Activated CD8-positive, alpha-beta memory T cell treated with anti-CD3 and anti-CD28 coated beads, Interleukin-2, amount 10 ng/mL, durations not matched to agents 7 days and 5 days (primary cell): Measurements from ENCODE around the gene PRRX2. TPM values are rescaled to one million over a fixed set of nuclear protein-coding genes. Genes with fewer than 3 reads are reported as not detected.
A peak's percentile ranks its signal among the peaks of the same experiment; 100 is the strongest.

Experiments used
- ATAC-seq: fragments of 150-1000 bp; cut with Tn5 transposase; one replicate; pipeline ENCODE4 v1.10.0; 2021; ENCODE audit warnings: moderate library complexity
- CTCF ChIA-PET: fragments of 350-600 bp; sonication (Branson Sonifier 250); formaldehyde crosslinking; loops from one replicate; lab custom pipeline; 2021; ENCODE audit warnings: antibody characterized with exemption; lab: Charles Lee
- DNase-seq: peaks from one replicate; pipeline ENCODE4 v3.0.0-alpha.2; 2020
- H3K27ac Mint-ChIP-seq: one replicate; pipeline ENCODE4 v1.8.0; 2021; ENCODE audit warnings: mild to moderate bottlenecking, mixed read lengths
- H3K27me3 Mint-ChIP-seq: one replicate; pipeline ENCODE4 v1.8.0; 2021; ENCODE audit warnings: mixed read lengths
- H3K36me3 Mint-ChIP-seq: one replicate; pipeline ENCODE4 v1.8.0; 2021; ENCODE audit warnings: mild to moderate bottlenecking, mixed read lengths
- H3K4me1 Mint-ChIP-seq: one replicate; pipeline ENCODE4 v1.8.0; 2021; ENCODE audit warnings: mixed read lengths
- H3K4me3 Mint-ChIP-seq: one replicate; pipeline ENCODE4 v1.8.0; 2021; ENCODE audit warnings: mild to moderate bottlenecking, moderate library complexity, mixed read lengths
- H3K9me3 Mint-ChIP-seq: one replicate; pipeline ENCODE4 v1.8.0; 2022; ENCODE audit warnings: low read depth, mixed read lengths
- total RNA-seq, 2 experiments: library from RNA; stranded (reverse); gene quantifications; one replicate each; pipeline ENCODE4 v1.2.3, GENCODE V29; 2021

PRRX2 gene
- total RNA-seq, 2 experiments from 2014 or later: 0.28 TPM; not detected in 1

DNA sequence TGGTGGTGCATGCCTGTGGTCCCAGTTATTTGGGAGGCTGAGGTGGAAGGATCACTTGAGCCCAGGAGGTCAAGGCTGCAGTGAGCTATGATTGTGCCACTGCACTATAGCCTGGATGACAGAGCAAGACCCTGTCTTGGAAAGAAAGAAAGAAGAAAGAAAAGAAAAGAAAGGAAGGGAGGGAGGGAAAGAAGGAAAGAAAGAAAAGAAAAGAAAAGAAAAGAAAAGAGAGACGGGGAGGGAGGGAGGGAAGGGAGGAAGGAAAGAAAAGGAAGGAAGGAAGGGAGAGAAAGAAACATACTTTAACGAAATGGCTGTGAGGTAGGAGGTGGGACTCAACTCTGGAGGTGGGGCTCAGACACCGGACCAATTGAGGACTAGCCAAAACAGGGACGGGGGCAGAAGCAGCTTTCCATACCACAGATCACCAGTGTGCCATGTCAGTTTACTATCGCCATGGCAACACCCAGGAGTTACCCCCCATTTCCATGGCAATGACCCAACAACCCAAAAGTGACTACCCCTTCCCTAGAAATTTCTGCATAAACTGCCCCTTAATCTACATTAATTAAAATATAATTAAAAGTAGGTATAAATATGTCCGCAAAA lies 66.1 kb downstream of the PRRX2 start:
- Mint-ChIP-seq H3K4me3 (no peak overlapping the region), H3K9me3 (no peaks in the 10 kb centered on the region), H3K27ac (no peak overlapping the region), H3K36me3 (no peaks in the 10 kb centered on the region), H3K4me1 (peaks cover 2% of the 10 kb centered on the region), H3K27me3 (peaks cover 11% of the 10 kb centered on the region)
- CTCF ChIA-PET: no interaction called here
- no peak for ATAC-seq
- no peak for DNase-seq

DNA sequence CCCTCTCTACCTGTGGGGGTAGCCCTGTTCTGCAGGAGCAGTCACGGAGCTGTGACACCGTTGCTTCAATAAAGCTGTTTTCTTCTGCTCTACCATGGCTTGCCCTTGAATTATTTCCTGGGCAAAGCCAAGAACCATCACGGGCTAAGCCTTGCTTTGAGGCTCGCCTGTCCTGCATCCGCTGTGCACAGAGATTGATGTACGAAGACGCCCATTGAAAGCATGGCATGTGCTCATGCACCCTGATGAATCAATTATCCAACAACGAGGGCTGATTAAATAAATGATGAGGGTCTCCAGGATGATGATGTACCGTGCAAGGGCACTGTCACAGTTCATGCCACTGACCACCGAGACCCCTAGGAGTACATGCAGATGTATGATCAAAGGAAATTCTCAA lies 66.7 kb downstream of the PRRX2 start:
- Mint-ChIP-seq H3K27me3 (peaks cover 8% of the 10 kb centered on the region), H3K36me3 (no peaks in the 10 kb centered on the region), H3K4me3 (no peak overlapping the region), H3K27ac (no peak overlapping the region), H3K9me3 (no peaks in the 10 kb centered on the region), H3K4me1 (peaks cover 2% of the 10 kb centered on the region)
- ATAC-seq (no peak), DNase-seq (no peak)
- CTCF ChIA-PET: no interaction called here

DNA sequence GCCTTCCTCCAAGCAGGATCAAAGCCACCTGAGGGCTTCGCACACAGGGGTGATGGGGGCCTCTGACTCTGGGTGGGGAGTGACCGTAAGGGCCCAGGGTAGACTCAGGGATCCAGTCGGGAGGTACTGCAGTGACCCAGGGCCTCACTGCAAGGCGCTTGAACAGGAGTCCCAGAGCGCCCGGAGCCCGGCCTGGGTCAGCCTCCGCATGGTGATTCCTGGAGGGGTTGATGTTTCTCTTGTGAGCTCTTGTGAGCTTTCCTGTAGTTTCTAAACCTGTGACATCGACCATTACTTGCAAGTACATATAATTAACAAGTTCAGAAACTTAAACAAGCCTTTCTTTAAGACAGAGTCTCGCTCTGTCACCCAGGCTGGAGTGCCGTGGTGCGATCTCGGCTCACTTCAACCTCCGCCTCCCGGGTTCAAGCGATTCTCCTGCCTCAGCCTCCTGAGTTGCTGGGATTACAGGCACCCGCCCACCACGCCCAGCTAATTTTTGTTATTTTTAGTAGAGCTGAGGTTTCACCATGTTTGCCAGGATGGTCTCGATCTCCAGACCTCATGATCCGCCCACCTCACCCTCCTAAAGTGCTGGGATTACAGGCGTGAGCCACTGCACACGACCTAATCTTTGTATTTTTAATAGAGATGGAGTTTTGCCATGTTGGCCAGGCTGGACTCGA lies 67.6 kb downstream of the PRRX2 start:
- ATAC-seq: no peak
- CTCF ChIA-PET: no interaction called here
- H3K9me3 Mint-ChIP-seq: no peaks in the 10 kb centered on the region
- no peak overlapping the region for H3K27ac Mint-ChIP-seq
- no peak for DNase-seq
- H3K36me3 Mint-ChIP-seq: no peaks in the 10 kb centered on the region
- peaks cover 5% of the 10 kb centered on the region for H3K27me3 Mint-ChIP-seq
- no peak overlapping the region for H3K4me3 Mint-ChIP-seq
- peaks cover 5% of the 10 kb centered on the region for H3K4me1 Mint-ChIP-seq

DNA sequence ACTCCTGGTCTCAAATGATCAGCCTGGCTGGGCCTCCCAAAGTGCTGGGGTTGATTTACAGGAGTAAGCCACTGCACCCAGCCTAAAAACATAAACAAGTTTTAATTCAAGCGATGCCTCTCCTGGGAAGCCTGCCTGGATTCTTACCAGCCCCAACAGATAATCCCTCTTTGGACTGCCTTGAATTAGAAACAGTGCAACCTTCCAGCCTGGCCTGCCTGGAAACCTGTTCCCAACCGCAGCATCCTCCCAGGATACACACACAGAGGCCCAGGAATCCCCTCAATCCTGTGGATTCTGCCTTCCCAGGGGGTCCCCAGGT lies 68.1 kb downstream of the PRRX2 start:
- Mint-ChIP-seq H3K4me3 (no peak overlapping the region), H3K36me3 (no peaks in the 10 kb centered on the region), H3K9me3 (no peaks in the 10 kb centered on the region), H3K4me1 (peaks cover 8% of the 10 kb centered on the region), H3K27me3 (peaks cover 5% of the 10 kb centered on the region), H3K27ac (no peak overlapping the region)
- ATAC-seq (no peak), DNase-seq (no peak)
- CTCF ChIA-PET: interaction anchor here (1.3 kb wide), 1 partner anchor 48 kb away, joined by 3 read pairs; no protein-coding TSS in a partner anchor

DNA sequence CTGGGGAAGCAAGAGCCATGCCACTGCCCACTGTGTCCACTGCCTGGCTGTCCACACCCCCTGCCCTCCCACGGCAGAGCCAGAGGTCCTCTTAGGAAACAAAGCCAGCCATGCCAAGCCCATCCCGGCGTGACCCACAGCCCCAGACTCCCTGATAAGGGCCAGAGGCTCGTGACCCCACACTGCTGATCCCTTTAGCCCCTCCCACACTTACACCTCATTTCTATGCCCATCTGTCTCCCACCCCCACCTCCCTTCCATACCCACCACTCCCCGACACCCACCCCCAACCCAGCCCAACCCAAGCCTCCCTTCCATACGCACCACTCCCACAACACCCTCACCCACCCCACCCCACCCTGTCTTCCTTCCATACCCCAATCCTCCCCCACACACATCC lies 70.1 kb downstream of the PRRX2 start:
- no peak for ATAC-seq
- CTCF ChIA-PET: interaction anchor here (1.3 to 5.9 kb wide), 2 partner anchors 8 to 51 kb away, joined by 5 to 184 read pairs; no protein-coding TSS in a partner anchor
- H3K4me3 Mint-ChIP-seq: no peak overlapping the region
- peaks cover 3% of the 10 kb centered on the region for H3K27me3 Mint-ChIP-seq
- H3K4me1 Mint-ChIP-seq: peaks cover 8% of the 10 kb centered on the region
- H3K36me3 Mint-ChIP-seq: no peaks in the 10 kb centered on the region
- no peaks in the 10 kb centered on the region for H3K9me3 Mint-ChIP-seq
- DNase-seq: no peak
- no peak overlapping the region for H3K27ac Mint-ChIP-seq

DNA sequence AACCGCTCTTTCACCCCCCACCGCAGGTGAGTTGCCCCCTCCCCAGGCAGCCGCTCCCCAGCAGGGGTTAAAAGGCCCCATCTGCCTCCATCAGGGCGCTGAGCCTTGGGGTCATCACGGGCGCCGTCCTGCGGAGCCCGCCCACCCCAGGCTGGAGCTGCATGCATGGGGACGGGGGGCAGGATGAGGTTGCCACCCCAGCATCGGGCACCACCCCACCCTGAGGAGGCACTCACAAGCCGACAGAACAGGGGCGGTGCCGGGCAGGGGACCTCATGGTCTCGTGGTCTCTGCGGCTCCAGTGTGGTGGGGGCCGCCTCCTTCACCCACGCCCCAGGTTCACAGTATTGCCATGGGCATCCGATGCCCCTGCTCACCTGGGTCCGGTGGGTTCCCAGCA lies 70.9 kb downstream of the PRRX2 start:
- no peaks in the 10 kb centered on the region for H3K36me3 Mint-ChIP-seq
- peaks cover 8% of the 10 kb centered on the region for H3K4me1 Mint-ChIP-seq
- no peak overlapping the region for H3K27ac Mint-ChIP-seq
- H3K9me3 Mint-ChIP-seq: no peaks in the 10 kb centered on the region
- DNase-seq: no peak
- H3K27me3 Mint-ChIP-seq: peaks cover 3% of the 10 kb centered on the region
- no peak for ATAC-seq
- CTCF ChIA-PET: interaction anchor here (1.3 to 5.9 kb wide), 5 partner anchors 9 to 75 kb away, joined by 5 to 184 read pairs (median 21); no protein-coding TSS in a partner anchor
- no peak overlapping the region for H3K4me3 Mint-ChIP-seq

DNA sequence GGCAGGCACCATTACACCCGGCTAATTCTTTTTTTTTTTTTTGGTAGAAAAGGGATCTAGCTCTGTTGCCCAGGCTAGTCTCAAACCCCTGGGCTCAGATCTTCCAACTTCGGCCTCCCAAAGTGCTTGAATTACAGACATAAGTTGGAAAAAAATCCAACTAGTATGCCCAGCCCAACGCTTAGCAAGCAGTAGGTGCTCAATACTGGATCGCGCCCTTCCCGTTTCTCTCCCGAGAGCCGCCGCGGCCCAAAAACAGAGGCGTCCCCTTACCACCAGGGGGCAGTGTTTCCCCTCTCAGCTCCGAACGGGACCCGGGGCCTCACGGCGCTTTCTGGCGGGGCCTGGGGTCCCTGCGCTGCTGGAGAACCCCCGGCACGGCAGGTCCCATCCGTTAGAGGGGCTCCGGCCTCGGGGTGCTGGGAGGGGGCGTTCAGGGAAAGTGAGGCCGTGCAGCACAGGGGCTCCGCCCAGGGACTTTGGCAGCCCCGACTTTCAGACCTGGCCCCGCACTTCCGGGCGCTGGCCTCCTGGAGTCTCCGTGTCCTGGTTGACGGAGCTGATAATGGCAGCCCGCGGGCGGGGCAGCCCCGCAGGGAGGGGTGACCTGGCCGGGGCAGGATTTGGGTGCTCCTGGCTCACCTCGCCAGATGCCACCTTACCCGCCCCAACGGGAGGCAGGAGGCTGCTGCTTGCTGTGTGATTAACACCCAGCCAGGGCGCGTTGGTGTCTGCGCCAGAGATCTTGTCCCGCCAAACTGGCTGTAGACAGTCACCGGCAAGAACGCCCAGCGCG lies 72.2 kb downstream of the PRRX2 start:
- CTCF ChIA-PET: interaction anchor here (0.6 to 5.9 kb wide), 47 partner anchors 8 to 1011 kb away, joined by 3 to 184 read pairs (median 4); partner anchors contain the start of gene NTMT1
- Mint-ChIP-seq H3K9me3 (no peaks in the 10 kb centered on the region), H3K27ac (peak overlapping the region; percentile 59), H3K4me1 (peaks cover 8% of the 10 kb centered on the region), H3K27me3 (no peaks in the 10 kb centered on the region), H3K36me3 (no peaks in the 10 kb centered on the region), H3K4me3 (peak overlapping the region; percentile 67)
- peak; percentile 90 for DNase-seq
- peak; percentile 93 for ATAC-seq

DNA sequence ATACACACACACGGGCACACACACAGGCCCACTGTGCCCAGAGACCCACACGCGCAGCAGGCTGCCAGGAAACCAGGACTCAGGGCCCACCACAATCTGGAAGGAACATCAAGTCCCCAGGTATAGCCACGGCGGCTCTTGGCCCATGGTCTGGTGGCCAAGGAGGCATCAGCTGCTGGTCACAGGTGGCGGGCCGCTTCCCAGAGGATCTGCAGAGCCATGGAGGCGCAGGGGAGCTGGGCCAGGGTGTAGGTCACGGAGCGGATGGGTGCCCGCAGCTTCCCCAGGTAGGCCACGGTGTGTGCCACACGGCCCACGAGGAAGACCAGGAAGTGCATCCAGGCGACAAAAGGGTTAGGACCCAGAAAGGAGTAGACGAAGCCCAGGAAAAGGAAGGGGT lies 74.0 kb downstream of the PRRX2 start:
- Mint-ChIP-seq H3K36me3 (no peaks in the 10 kb centered on the region), H3K4me3 (peak overlapping the region; percentile 2), H3K27me3 (no peaks in the 10 kb centered on the region), H3K27ac (no peak overlapping the region), H3K9me3 (no peaks in the 10 kb centered on the region), H3K4me1 (peaks cover 8% of the 10 kb centered on the region)
- DNase-seq: no peak
- no peak for ATAC-seq
- CTCF ChIA-PET: interaction anchor here (2.9 to 5.9 kb wide), 4 partner anchors 10 to 95 kb away, joined by 12 to 184 read pairs (median 46); no protein-coding TSS in a partner anchor

DNA sequence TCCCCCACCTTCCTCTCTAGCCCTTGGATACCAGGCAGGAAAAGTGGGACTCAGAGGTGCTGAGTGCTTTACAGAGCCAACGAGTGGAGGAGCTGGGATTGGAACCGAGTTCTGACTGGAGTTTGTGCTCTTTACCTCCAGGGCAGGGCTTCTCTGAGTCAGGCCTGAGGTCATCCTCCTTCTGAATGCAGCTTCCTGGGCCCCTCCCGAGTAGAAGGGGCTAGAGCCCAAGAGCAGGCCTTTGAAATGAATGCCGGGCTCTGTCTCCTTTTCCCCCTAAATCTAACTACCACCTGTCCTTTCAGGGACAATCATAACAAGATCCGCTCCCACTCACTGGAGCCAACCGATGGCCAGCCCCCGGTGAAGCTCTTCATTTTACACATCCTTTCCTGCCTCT lies 74.7 kb downstream of the PRRX2 start:
- no peak overlapping the region for H3K27ac Mint-ChIP-seq
- H3K36me3 Mint-ChIP-seq: no peaks in the 10 kb centered on the region
- no peak overlapping the region for H3K4me3 Mint-ChIP-seq
- DNase-seq (no peak), ATAC-seq (no peak)
- H3K4me1 Mint-ChIP-seq: peaks cover 8% of the 10 kb centered on the region
- no peaks in the 10 kb centered on the region for H3K9me3 Mint-ChIP-seq
- H3K27me3 Mint-ChIP-seq: no peaks in the 10 kb centered on the region
- CTCF ChIA-PET: interaction anchor here (0.6 to 5.9 kb wide), 4 partner anchors 10 to 46 kb away, joined by 3 to 184 read pairs (median 46); no protein-coding TSS in a partner anchor

DNA sequence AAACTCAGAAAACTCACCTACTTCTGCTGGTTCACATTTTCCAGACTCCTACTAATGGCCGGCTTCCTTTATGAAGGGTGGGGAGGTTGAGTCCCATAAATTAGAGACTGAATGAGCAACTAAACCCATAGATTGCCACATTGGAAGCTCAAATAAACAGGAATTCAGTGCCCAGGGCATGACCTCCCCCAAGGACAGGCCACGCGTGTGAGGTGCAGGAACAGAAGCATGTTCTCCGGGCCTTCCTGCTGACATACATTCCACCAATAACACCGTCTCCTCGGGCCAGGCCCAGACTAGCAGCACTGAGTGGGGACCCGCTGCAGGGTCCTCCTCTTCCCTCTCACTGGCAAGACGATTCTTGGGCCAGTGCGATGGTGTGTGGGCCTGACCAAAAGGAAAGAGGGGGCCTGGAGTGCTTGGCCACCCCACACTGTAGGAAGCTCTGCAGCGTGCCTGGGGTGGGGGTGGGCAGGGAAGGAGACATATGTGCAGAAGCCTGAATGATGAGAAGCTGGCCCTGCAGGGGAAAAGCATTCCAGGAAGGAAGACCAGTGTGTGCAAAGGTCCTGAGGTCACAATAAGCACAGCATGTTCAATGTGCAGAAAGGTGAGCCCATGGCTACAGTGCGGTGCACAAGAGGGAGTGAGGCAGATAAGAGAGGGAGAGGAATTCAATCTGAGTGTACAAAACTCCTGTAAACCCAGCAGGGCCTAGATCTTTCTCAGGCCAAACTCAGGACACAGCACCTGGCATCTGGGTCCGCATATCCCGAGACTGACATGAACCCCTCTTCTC lies 75.4 kb downstream of the PRRX2 start:
- CTCF ChIA-PET: interaction anchor here (4.7 to 5.9 kb wide), 2 partner anchors 13 to 45 kb away, joined by 81 to 184 read pairs; no protein-coding TSS in a partner anchor
- Mint-ChIP-seq H3K4me1 (peaks cover 8% of the 10 kb centered on the region), H3K4me3 (no peak overlapping the region), H3K27ac (no peak overlapping the region), H3K27me3 (no peaks in the 10 kb centered on the region), H3K36me3 (no peaks in the 10 kb centered on the region), H3K9me3 (no peaks in the 10 kb centered on the region)
- DNase-seq: no peak
- ATAC-seq: no peak

DNA sequence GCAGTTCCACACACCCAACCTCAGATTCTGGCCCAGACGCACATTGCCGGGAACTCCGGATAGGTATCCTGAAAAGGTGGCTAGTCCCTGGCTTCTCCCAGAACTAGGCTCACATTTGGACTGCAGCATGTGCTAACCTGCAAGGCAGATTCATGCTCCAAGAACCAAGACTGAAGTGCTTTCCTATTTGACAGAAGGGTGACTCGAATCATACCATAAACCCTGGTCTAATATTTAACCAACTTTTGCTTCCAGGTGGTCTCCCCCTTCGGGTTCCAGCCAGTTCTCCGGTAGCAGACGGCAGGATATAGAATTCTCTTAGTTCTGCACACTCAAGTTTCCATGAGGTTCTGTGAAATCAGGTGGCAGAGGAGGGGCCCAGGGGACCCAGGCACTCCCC lies 79.8 kb downstream of the PRRX2 start:
- H3K36me3 Mint-ChIP-seq: no peaks in the 10 kb centered on the region
- no peak overlapping the region for H3K4me3 Mint-ChIP-seq
- CTCF ChIA-PET: interaction anchor here (0.7 to 1.6 kb wide), 4 partner anchors 7 to 361 kb away, joined by 4 to 5 read pairs (median 4); no protein-coding TSS in a partner anchor
- no peaks in the 10 kb centered on the region for H3K27me3 Mint-ChIP-seq
- DNase-seq (no peak), ATAC-seq (no peak)
- H3K27ac Mint-ChIP-seq: no peak overlapping the region
- no peaks in the 10 kb centered on the region for H3K4me1 Mint-ChIP-seq
- no peaks in the 10 kb centered on the region for H3K9me3 Mint-ChIP-seq

DNA sequence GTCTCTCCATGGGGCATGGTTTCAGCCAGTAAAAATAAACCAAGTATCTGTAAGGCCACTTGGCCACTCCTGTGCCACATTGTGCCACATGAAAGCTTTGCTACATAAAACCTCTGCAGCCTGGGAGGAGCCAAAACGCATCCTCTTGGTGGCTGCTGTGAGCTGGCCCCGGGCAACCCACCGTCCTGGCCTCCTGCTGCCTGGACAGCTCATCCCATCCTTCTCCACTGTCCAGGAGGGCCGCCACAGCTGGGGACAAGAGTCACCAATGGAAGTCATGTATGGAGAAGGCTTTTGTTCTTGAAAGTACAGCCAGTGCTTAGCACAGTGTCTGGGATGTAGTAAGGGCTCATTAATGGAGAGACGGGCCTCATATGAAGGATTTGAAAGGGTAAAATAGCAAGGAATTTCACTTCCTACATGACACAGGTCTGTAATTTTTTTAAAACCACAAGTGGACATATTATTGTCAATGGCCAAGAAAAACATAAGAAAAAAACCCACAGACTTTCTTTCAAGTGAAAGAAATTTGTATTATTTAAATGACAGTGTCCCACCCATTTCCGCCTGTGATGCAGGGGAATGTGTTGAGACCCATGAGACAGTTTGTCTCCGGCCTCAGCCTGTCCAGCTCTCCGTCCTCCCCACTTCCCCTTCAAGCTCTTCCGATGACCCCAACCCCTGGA lies 80.8 kb downstream of the PRRX2 start:
- CTCF ChIA-PET: interaction anchor here (1.3 to 1.6 kb wide), 3 partner anchors 8 to 38 kb away, joined by 3 to 5 read pairs (median 4); no protein-coding TSS in a partner anchor
- Mint-ChIP-seq H3K36me3 (no peaks in the 10 kb centered on the region), H3K9me3 (no peaks in the 10 kb centered on the region), H3K27ac (no peak overlapping the region), H3K27me3 (no peaks in the 10 kb centered on the region), H3K4me3 (no peak overlapping the region), H3K4me1 (no peaks in the 10 kb centered on the region)
- DNase-seq (no peak), ATAC-seq (no peak)
